Endodermal cell (in vitro differentiated cells): Measurements from ENCODE around the gene DCLRE1C. TPM values are rescaled to one million over a fixed set of nuclear protein-coding genes. Genes with fewer than 3 reads are reported as not detected.
A peak's percentile ranks its signal among the peaks of the same experiment; 100 is the strongest.
"Not testable (repeated sequence)": the region's sequence is repeated elsewhere in the genome, so short reads cannot be mapped to it uniquely, and the experiment has no call there.

Source experiments
- DNase-seq: peaks from one replicate; pipeline ENCODE4 v3.0.0-alpha.2; 2017
- H3K27ac ChIP-seq: 2 replicates; pipeline ENCODE4 v1.5.1; 2013; ENCODE audit warnings: mild to moderate bottlenecking, low read depth, low read length, moderate library complexity
- H3K27me3 ChIP-seq: 2 replicates; pipeline ENCODE4 v1.6.1; 2013; ENCODE audit warnings: mild to moderate bottlenecking, low read length, moderate library complexity; ENCODE audit not compliant: insufficient read depth, control insufficient read depth, poor library complexity, severe bottlenecking
- H3K36me3 ChIP-seq: 2 replicates; pipeline ENCODE4 v1.7.0; 2013; ENCODE audit warnings: mild to moderate bottlenecking, low read length, moderate library complexity; ENCODE audit not compliant: control insufficient read depth, insufficient read depth
- H3K4me1 ChIP-seq: one replicate; pipeline ENCODE4 v1.7.0; 2013; ENCODE audit warnings: low read length; ENCODE audit not compliant: control insufficient read depth, insufficient read depth
- H3K4me3 ChIP-seq: 2 replicates; pipeline ENCODE4 v1.5.1; 2013; ENCODE audit warnings: mild to moderate bottlenecking, low read length, moderate library complexity
- H3K9ac ChIP-seq: 2 replicates; pipeline ENCODE4 v1.6.1; 2013; ENCODE audit warnings: mild to moderate bottlenecking, low read length, moderate library complexity; ENCODE audit not compliant: poor library complexity, severe bottlenecking; ENCODE audit errors: extremely low read depth
- H3K9me3 ChIP-seq: 2 replicates; pipeline ENCODE4 v1.6.1; 2013; ENCODE audit warnings: mild to moderate bottlenecking, low read length, moderate library complexity; ENCODE audit not compliant: control insufficient read depth
- H3K27ac Mint-ChIP-seq: 2 replicates; pipeline ENCODE4 v1.8.0; 2020; ENCODE audit warnings: mixed read lengths
- H3K27me3 Mint-ChIP-seq: 2 replicates; pipeline ENCODE4 v1.8.0; 2021; ENCODE audit warnings: mild to moderate bottlenecking, mixed read lengths; ENCODE audit not compliant: insufficient read depth
- H3K36me3 Mint-ChIP-seq: 2 replicates; pipeline ENCODE4 v1.8.0; 2020; ENCODE audit warnings: low read depth, mixed read lengths
- H3K4me1 Mint-ChIP-seq: 2 replicates; pipeline ENCODE4 v1.8.0; 2020; ENCODE audit warnings: mixed read lengths
- H3K4me3 Mint-ChIP-seq: 2 replicates; pipeline ENCODE4 v1.8.0; 2020; ENCODE audit warnings: mild to moderate bottlenecking, moderate library complexity, mixed read lengths
- H3K9me3 Mint-ChIP-seq: 2 replicates; pipeline ENCODE4 v1.8.0; 2020; ENCODE audit warnings: mild to moderate bottlenecking, mixed read lengths
- WGBS, 2 experiments: methylation state at CpG; one replicate each; pipeline versions ENCODE4 v1.1.5 to v1.1.7; 2013; ENCODE audit warnings: missing lambda C conversion rate in 2 of 2, mixed read lengths in 1 of 2; ENCODE audit not compliant: insufficient coverage in 1 of 2, insufficient read length in 1 of 2; 5-methylcytosine and 5-hydroxymethylcytosine counted together
- total RNA-seq, 2 donors: library from RNA; stranded (reverse); fragmentation: NEBNext Ultra II Directional in 1 of 2; extraction: Animal tissue kit (Norgen Biotek cat#: 25700) in 1 of 2; gene quantifications; 2 replicates in 1 of 2; 3 replicates in 1 of 2; pipeline ENCODE4 v1.2.1, GENCODE V29; 2021
- TF ChIP-seq, protein P1 (sequence below): fragments of 200-600 bp; sonication (generic); conservative IDR thresholded peaks from 2 replicates; pipeline ENCODE4 v1.5.0; 2021; ENCODE audit warnings: antibody characterized with exemption, mild to moderate bottlenecking

The DCLRE1C gene
- total RNA-seq, 2 donors from 2014 or later: 5.2 to 10.0 TPM

DNA sequence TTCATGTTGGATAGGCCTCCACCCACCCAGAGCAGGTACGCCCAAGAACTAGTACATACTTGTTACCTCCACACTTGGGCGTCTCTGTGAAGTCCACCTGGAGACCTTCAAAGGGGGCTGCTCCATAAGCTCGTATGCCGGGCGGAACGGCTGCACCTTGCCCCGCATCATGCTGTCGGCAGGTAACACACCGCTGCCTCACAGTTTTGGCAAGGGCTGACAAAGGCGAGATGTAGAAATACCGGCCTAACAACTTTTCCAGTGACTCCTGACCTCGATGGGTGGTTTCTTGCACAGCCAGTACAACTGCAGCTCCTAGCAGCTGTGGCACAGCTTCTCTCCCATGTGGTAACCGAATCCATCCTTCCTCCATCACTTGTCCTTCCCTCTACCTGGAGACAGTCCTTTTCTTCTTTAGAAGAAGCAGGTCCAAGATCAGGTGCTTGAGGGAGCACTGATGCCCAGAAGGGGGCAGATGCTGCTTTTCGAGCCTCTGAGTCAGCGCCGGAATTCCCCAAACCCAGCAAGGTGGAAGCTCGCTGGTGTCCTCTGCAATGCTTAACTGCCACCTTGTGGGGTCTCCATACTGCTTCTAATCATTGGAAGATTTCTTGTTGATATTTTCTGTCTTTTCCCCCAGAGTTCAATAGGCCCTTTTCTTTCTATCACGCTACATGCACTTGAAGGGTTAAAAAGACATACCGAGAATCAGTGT, 37.3 kb upstream of the DCLRE1C start:
- Mint-ChIP-seq H3K27ac (peak overlapping the region; percentile 69), H3K4me1 (peaks cover 19% of the 10 kb centered on the region)
- not testable (repeated sequence) for H3K9ac ChIP-seq, H3K27me3 Mint-ChIP-seq, H3K36me3 Mint-ChIP-seq, H3K36me3 ChIP-seq, H3K27ac ChIP-seq, H3K9me3 ChIP-seq, H3K4me1 ChIP-seq, H3K4me3 Mint-ChIP-seq, H3K27me3 ChIP-seq, H3K9me3 Mint-ChIP-seq, H3K4me3 ChIP-seq
- 70 to 80% methylated on average over 8 to 18 of the region's 19 CpGs for WGBS, 2 experiments
- TF ChIP-seq, protein P1, sequence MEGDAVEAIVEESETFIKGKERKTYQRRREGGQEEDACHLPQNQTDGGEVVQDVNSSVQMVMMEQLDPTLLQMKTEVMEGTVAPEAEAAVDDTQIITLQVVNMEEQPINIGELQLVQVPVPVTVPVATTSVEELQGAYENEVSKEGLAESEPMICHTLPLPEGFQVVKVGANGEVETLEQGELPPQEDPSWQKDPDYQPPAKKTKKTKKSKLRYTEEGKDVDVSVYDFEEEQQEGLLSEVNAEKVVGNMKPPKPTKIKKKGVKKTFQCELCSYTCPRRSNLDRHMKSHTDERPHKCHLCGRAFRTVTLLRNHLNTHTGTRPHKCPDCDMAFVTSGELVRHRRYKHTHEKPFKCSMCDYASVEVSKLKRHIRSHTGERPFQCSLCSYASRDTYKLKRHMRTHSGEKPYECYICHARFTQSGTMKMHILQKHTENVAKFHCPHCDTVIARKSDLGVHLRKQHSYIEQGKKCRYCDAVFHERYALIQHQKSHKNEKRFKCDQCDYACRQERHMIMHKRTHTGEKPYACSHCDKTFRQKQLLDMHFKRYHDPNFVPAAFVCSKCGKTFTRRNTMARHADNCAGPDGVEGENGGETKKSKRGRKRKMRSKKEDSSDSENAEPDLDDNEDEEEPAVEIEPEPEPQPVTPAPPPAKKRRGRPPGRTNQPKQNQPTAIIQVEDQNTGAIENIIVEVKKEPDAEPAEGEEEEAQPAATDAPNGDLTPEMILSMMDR: peak; percentile 81
- DNase-seq: peak; percentile 84

DNA sequence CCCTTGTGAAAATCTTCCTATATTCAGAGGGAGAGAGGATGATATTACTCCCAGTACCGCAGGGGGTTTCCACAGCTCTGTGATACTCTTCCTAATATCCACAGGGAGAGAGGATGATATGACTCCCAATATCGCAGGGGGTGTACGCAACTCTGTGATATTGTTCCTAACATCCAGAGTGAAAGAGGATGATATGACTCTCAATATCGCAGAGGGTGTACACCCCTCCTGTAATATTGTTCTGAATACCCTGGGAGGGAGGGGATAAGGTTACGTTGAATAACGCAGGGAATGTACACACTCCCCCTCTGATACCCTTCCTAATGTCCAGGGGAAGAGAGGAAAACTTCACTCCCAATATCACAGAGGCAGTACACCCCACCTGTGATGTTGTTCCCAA, 35.7 kb upstream of the DCLRE1C start:
- H3K27me3 ChIP-seq, H3K9me3 Mint-ChIP-seq: not testable (repeated sequence)

DNA sequence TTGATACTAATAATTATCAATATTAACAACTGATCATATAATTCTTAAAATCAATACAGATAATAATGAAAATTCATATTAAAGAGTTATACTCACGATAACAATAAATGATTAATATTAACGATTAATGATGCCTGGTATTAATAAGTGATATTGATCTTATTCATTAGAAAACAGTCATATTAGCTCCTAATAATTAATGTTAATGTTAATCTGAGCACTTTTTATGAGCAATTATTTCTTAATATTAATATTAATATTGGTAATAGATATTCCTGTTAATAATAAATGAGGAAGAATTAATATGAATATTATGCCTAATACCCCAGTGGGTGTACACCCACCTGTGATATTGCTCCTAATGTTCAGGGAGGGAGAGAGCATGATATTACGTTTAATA, 28.8 kb upstream of the DCLRE1C start:
- peaks cover 4% of the 10 kb centered on the region for H3K27me3 Mint-ChIP-seq
- Histone ChIP-seq H3K9ac (no peak overlapping the region), H3K36me3 (no peaks in the 10 kb centered on the region), H3K4me3 (no peak overlapping the region), H3K27me3 (no peaks in the 10 kb centered on the region), H3K4me1 (no peaks in the 10 kb centered on the region), H3K27ac (no peak overlapping the region), H3K9me3 (no peaks in the 10 kb centered on the region)
- DNase-seq: no peak
- H3K27ac Mint-ChIP-seq: no peak overlapping the region
- H3K36me3 Mint-ChIP-seq: no peaks in the 10 kb centered on the region
- H3K9me3 Mint-ChIP-seq: no peaks in the 10 kb centered on the region
- TF ChIP-seq, protein P1: no peak
- 88% methylated on average over 1 of the region's 3 CpGs; no CpG with 5 or more reads in 1 of the 2 experiments for WGBS, 2 experiments
- H3K4me3 Mint-ChIP-seq: no peak overlapping the region
- H3K4me1 Mint-ChIP-seq: no peaks in the 10 kb centered on the region

More for the DNA sequence above, 35.7 kb upstream of the DCLRE1C start:
- H3K4me1 ChIP-seq, DNase-seq, H3K4me3 Mint-ChIP-seq, H3K27me3 Mint-ChIP-seq, H3K27ac Mint-ChIP-seq, H3K27ac ChIP-seq, H3K9me3 ChIP-seq, H3K9ac ChIP-seq, H3K4me3 ChIP-seq, H3K36me3 ChIP-seq, H3K36me3 Mint-ChIP-seq: not testable (repeated sequence)
- peaks cover 19% of the 10 kb centered on the region for H3K4me1 Mint-ChIP-seq
- WGBS, 2 experiments: 92% methylated on average over 3 of the region's 6 CpGs; no CpG with 5 or more reads in 1 of the 2 experiments
